Ovary (tissue), 9 donors: ENCODE results near the gene BAZ1A. TPM values are rescaled to one million over a fixed set of nuclear protein-coding genes. Genes with fewer than 3 reads are reported as not detected.
"Not testable (repeated sequence)": the region's sequence is repeated elsewhere in the genome, so short reads cannot be mapped to it uniquely, and the experiment has no call there.

Source experiments
- DNase-seq, 5 donors: peaks; one replicate each; pipeline ENCODE4 v3.0.0-alpha.2; 2019 to 2020
- H3K27ac ChIP-seq, 2 donors: fragments of 200-600 bp; one replicate each; pipeline versions ENCODE4 v1.5.1 to v1.8.0; 2019 to 2022
- H3K27me3 ChIP-seq: fragments of 200-600 bp; one replicate; pipeline ENCODE4 v1.8.0; 2022
- H3K36me3 ChIP-seq: fragments of 200-600 bp; sonication (generic); one replicate; pipeline ENCODE4 v1.5.1; 2019
- H3K4me1 ChIP-seq: one replicate; pipeline ENCODE4 v1.8.1; 2013; ENCODE audit warnings: mild to moderate bottlenecking, moderate library complexity; ENCODE audit not compliant: insufficient read depth
- H3K4me3 ChIP-seq: fragments of 200-600 bp; sonication (generic); one replicate; pipeline ENCODE4 v1.5.1; 2017
- H3K9me3 ChIP-seq, 2 donors: fragments of 200-600 bp in 1 of 2; sonication (generic) in 1 of 2; one replicate each; pipeline versions ENCODE4 v1.5.1 to v1.8.1; 2013 to 2019; ENCODE audit warnings: mild to moderate bottlenecking in 1 of 2, moderate library complexity in 1 of 2
- CTCF ChIP-seq, 3 donors: fragments of 450-650 bp in 2 of 3; fragments of 200-600 bp in 1 of 3; IDR thresholded peaks; one replicate each; pipeline versions ENCODE4 v1.5.1 to v1.8.0; 2016 to 2022; ENCODE audit warnings: antibody characterized with exemption in 3 of 3, mild to moderate bottlenecking in 1 of 3
- EP300 ChIP-seq: sonication (generic); formaldehyde crosslinking; IDR thresholded peaks from one replicate; pipeline ENCODE4 v1.6.1; 2017; ENCODE audit warnings: antibody characterized with exemption
- POLR2A ChIP-seq: fragments of 450-650 bp; IDR thresholded peaks from one replicate; pipeline ENCODE4 v1.6.1; 2017; ENCODE audit warnings: antibody characterized with exemption, mild to moderate bottlenecking, moderate library complexity
- WGBS, 3 donors: extraction: QIAGEN DNeasy Blood & Tissue Kit in 1 of 3; methylation state at CpG; one replicate each; pipeline versions ENCODE4 v1.1.5 to v1.1.7; 2013 to 2017; 5-methylcytosine and 5-hydroxymethylcytosine counted together
- intact Hi-C, 4 donors: fragments of 100-400 bp; cut with DNase I; formaldehyde crosslinking; loops; one replicate each; pipeline versions ENCODE4 v1.11.0 to v1.15.1; 2022 to 2023
- polyA plus RNA-seq, 2 donors: library from polyadenylated mRNA; stranded (reverse); fragments of 200-250 nt in 1 of 2; fragments of 350-450 nt in 1 of 2; fragmentation: Illumina TruSeq in 1 of 2; extraction: RNeasy Lipid Tissue Mini Kit (QIAGEN cat#74804) in 1 of 2; gene quantifications; one replicate each; pipeline ENCODE4 v1.2.3, GENCODE V29; 2013 to 2014
- total RNA-seq, 7 donors: library from RNA; depleted of rRNA in 2 of 7; stranded (reverse); fragments of >200 nt in 2 of 7; fragmentation: NEBNext Ultra II Directional in 3 of 7; extraction: Animal tissue kit (Norgen Biotek cat#: 25700) in 3 of 7; gene quantifications; one replicate each; pipeline versions ENCODE4 v1.1.0 to v1.2.4, GENCODE V29; 2016 to 2023
- donor health status: DM: no; HTN: no; CAD: no; lungs with moderate emphysema.
- donor health status: DM: no; HTN: no; CAD: no.
- donor health status: Bipolar disorder and iron deficiency.
- donor health status: DM: yes; HTN: yes; CAD: no.
- donor health status: DM: no; HTN: no; CAD: no.
- donor health status: DM: yes; HTN: yes; CAD: no.

BAZ1A gene
- total and polyA plus RNA-seq, 9 donors = 10.4 to 30.1 (median 17.9) TPM

GRCh38 chr14:34742270-34743115 is 132.7 kb downstream of the BAZ1A start:
- intact Hi-C loops = no loop called here
- Histone ChIP-seq H3K27me3 (no peaks in the 10 kb centered on the region), H3K27ac (no peak overlapping the region), H3K9me3 (no peaks in the 10 kb centered on the region), H3K36me3 (no peaks in the 10 kb centered on the region), H3K4me3 (no peak overlapping the region), H3K4me1 (no peaks in the 10 kb centered on the region)
- 77 to 91% (median 84%) methylated on average over 8 of the region's 8 CpGs for WGBS, 3 donors
- DNase-seq = no peak
- TF ChIP-seq EP300 (no peak), CTCF (IDR thresholded peaks at IDR 0.05) (no peak), POLR2A (no peak)

GRCh38 chr14:34741840-34742239 is 133.3 kb downstream of the BAZ1A start:
- Histone ChIP-seq H3K36me3 (no peaks in the 10 kb centered on the region), H3K9me3 (no peaks in the 10 kb centered on the region), H3K27ac (no peak overlapping the region), H3K27me3 (no peaks in the 10 kb centered on the region), H3K4me3 (no peak overlapping the region), H3K4me1 (no peaks in the 10 kb centered on the region)
- no peak for DNase-seq
- no peak for TF ChIP-seq EP300
- no peak for TF ChIP-seq POLR2A
- no peak for TF ChIP-seq CTCF (IDR thresholded peaks at IDR 0.05)
- WGBS, 3 donors = 69 to 94% (median 77%) methylated on average over 1 of the region's 1 CpG
- intact Hi-C loops = no loop called here

- H3K4me1 ChIP-seq, H3K27ac ChIP-seq, intact Hi-C loops, H3K4me3 ChIP-seq, H3K9me3 ChIP-seq, DNase-seq, H3K27me3 ChIP-seq, H3K36me3 ChIP-seq: not testable (repeated sequence)
- 82 to 86% (median 85%) methylated on average over 6 of the region's 6 CpGs for WGBS, 3 donors
Observed at GRCh38 chr14:34740139-34740538, 135.0 kb downstream of the BAZ1A start.

GRCh38 chr14:34737079-34737478 is 138.1 kb downstream of the BAZ1A start:
- DNase-seq, H3K27me3 ChIP-seq, H3K27ac ChIP-seq, intact Hi-C loops, H3K4me1 ChIP-seq, H3K9me3 ChIP-seq, H3K36me3 ChIP-seq, H3K4me3 ChIP-seq: not testable (repeated sequence)
- WGBS, 3 donors = 73 to 96% (median 93%) methylated on average over 4 of the region's 4 CpGs

- intact Hi-C loops = no loop called here
Observed at GRCh38 chr14:34733245-34733644, 141.9 kb downstream of the BAZ1A start.

More at GRCh38 chr14:34733245-34733644, 141.9 kb downstream of the BAZ1A start:
- TF ChIP-seq POLR2A = no peak
- TF ChIP-seq EP300 = no peak
- TF ChIP-seq CTCF (IDR thresholded peaks at IDR 0.05) = no peak
- Histone ChIP-seq H3K27me3 (no peaks in the 10 kb centered on the region), H3K27ac (no peak overlapping the region), H3K36me3 (no peaks in the 10 kb centered on the region), H3K4me1 (no peaks in the 10 kb centered on the region), H3K4me3 (no peak overlapping the region), H3K9me3 (no peaks in the 10 kb centered on the region)
- WGBS, 3 donors = 11 to 37% (median 26%) methylated on average over 3 of the region's 3 CpGs
- no peak for DNase-seq
